ENCODE results near the gene PPM1E.
A peak's percentile ranks its signal among the peaks of the same experiment; 100 is the strongest.
"Not testable (repeated sequence)": the region's sequence is repeated elsewhere in the genome, so short reads cannot be mapped to it uniquely, and the experiment has no call there.

PPM1E gene

DNA sequence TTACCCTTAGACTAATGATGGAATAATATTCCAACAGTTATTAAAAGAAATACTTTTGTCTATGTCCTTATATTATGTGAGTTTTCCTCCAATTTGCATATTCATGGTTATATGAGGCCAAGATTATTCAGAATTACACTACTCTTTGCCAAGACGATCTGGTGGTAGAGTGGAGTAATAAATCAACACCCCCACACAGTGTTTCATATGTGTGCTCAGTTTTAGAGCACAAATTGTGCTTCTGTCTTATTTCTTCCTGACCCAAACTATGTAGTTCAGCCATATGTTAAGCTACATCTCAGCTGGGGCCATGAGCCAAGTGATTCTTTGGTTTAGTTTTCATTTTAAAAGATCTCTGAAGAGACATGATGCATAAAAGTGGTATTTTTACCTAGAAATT, 26.9 kb upstream of the PPM1E start:
- no peak for DNase-seq (ENCODE audit: extremely low spot score)
- POLR2A ChIA-PET: no interaction called here
- CTCF ChIA-PET: no interaction called here
- TF ChIP-seq FOXA1 (IDR thresholded peaks at IDR 0.05) (no peak), ZNF384 (IDR thresholded peaks at IDR 0.05) (no peak), SUZ12 (IDR thresholded peaks at IDR 0.05) (no peak), ARNT (IDR thresholded peaks at IDR 0.05) (no peak), ELF4 (IDR thresholded peaks at IDR 0.05) (no peak)

DNA sequence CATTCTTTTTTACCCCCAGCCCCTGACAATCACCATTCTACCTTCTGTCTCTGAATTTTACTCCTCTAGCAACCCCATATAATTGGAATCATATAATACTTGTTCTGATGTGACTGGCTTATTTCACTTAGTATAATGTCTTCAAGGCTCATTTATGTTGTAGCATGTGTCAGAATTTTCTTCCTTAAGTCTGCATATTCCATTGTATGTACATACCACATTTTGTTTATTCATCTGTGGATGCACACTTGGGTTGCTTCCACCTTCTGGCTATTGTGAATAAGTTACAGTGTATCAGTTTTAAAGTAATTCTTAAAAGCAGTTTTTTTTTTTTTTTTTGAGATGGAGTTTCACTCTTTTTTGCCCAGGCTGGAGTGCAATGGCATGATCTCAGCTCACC, 24.7 kb upstream of the PPM1E start:
- POLR2A ChIA-PET: no interaction called here
- DNase-seq (ENCODE audit: extremely low spot score): no peak
- TF ChIP-seq, protein P1, sequence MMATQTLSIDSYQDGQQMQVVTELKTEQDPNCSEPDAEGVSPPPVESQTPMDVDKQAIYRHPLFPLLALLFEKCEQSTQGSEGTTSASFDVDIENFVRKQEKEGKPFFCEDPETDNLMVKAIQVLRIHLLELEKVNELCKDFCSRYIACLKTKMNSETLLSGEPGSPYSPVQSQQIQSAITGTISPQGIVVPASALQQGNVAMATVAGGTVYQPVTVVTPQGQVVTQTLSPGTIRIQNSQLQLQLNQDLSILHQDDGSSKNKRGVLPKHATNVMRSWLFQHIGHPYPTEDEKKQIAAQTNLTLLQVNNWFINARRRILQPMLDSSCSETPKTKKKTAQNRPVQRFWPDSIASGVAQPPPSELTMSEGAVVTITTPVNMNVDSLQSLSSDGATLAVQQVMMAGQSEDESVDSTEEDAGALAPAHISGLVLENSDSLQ (IDR thresholded peaks at IDR 0.05): no peak
- no peak for TF ChIP-seq ELF4 (IDR thresholded peaks at IDR 0.05)
- TF ChIP-seq HDGF (IDR thresholded peaks at IDR 0.05; ENCODE audit: borderline replicate concordance): no peak
- no peak for TF ChIP-seq LEF1 (IDR thresholded peaks at IDR 0.05; ENCODE audit: borderline replicate concordance)
- no peak for TF ChIP-seq TARDBP (IDR thresholded peaks at IDR 0.05)
- TF ChIP-seq NFRKB (IDR thresholded peaks at IDR 0.05): no peak
- TF ChIP-seq FOXA1 (IDR thresholded peaks at IDR 0.05): no peak
- no peak for TF ChIP-seq ARNT (IDR thresholded peaks at IDR 0.05)
- no peak for TF ChIP-seq SP1 (IDR thresholded peaks at IDR 0.05)
- no peak for TF ChIP-seq SUZ12 (IDR thresholded peaks at IDR 0.05)
- TF ChIP-seq ZNF384 (IDR thresholded peaks at IDR 0.05): no peak
- no peak for TF ChIP-seq FOXK2 (IDR thresholded peaks at IDR 0.05)
- no peak for TF ChIP-seq FOXM1 (IDR thresholded peaks at IDR 0.05; ENCODE audit: borderline replicate concordance)
- CTCF ChIA-PET: no interaction called here

DNA sequence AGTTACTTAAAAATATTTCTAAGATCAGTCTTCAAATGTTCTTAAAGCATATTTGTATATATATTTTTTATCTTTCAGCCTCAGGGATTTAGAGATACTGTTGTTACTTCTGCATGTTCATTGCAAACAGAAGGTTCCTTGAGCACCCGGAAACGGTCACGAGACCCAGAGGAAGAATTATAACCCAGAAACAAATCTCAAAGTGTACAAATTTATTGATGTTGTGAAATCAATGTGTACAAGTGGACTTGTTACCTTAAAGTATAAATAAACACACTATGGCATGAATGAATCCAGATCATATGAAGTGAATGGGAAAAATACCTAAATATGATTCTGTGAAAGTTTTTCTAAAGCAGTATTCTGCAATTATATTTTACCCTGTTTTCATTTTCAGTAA, 21.6 kb upstream of the PPM1E start:
- no peak for DNase-seq (ENCODE audit: extremely low spot score)
- no peak for TF ChIP-seq L3MBTL2 (conservative IDR thresholded peaks at IDR 0.05)
- no peak for TF ChIP-seq TARDBP (IDR thresholded peaks at IDR 0.05)
- no peak for TF ChIP-seq SUZ12 (IDR thresholded peaks at IDR 0.05)
- TF ChIP-seq LEF1 (IDR thresholded peaks at IDR 0.05; ENCODE audit: borderline replicate concordance): no peak
- CTCF ChIA-PET: no interaction called here
- POLR2A ChIA-PET: no interaction called here

GRCh38 chr17:58734811-58735210, 20.8 kb upstream of the PPM1E start:
- TF ChIP-seq LEF1 (IDR thresholded peaks at IDR 0.05; ENCODE audit: borderline replicate concordance): no peak
- no peak for TF ChIP-seq BHLHE40 (IDR thresholded peaks at IDR 0.05; ENCODE audit: borderline replicate concordance)
- no peak for TF ChIP-seq HDGF (IDR thresholded peaks at IDR 0.05; ENCODE audit: borderline replicate concordance)
- no peak for TF ChIP-seq SUZ12 (IDR thresholded peaks at IDR 0.05)
- no peak for TF ChIP-seq FOXK2 (IDR thresholded peaks at IDR 0.05)
- TF ChIP-seq ARNT (IDR thresholded peaks at IDR 0.05): no peak
- no peak for TF ChIP-seq CTBP1 (IDR thresholded peaks at IDR 0.05; ENCODE audit: borderline replicate concordance)
- TF ChIP-seq L3MBTL2 (conservative IDR thresholded peaks at IDR 0.05): no peak
- no peak for TF ChIP-seq TARDBP (IDR thresholded peaks at IDR 0.05)
- TF ChIP-seq FOXA1 (IDR thresholded peaks at IDR 0.05): no peak
- TF ChIP-seq ELF4 (IDR thresholded peaks at IDR 0.05): no peak
- TF ChIP-seq NFRKB (IDR thresholded peaks at IDR 0.05): no peak
- TF ChIP-seq ZNF384 (IDR thresholded peaks at IDR 0.05): no peak
- TF ChIP-seq FOXM1 (IDR thresholded peaks at IDR 0.05; ENCODE audit: borderline replicate concordance): no peak
- TF ChIP-seq, protein P1 (IDR thresholded peaks at IDR 0.05): no peak
- no peak for TF ChIP-seq SP1 (IDR thresholded peaks at IDR 0.05)

GRCh38 chr17:58741121-58741625, 14.5 kb upstream of the PPM1E start:
- TF ChIP-seq BHLHE40 (IDR thresholded peaks at IDR 0.05; ENCODE audit: borderline replicate concordance): no peak
- TF ChIP-seq ARNT (IDR thresholded peaks at IDR 0.05): no peak
- POLR2A ChIA-PET: no interaction called here
- DNase-seq (ENCODE audit: extremely low spot score): no peak
- CTCF ChIA-PET: no interaction called here

More at GRCh38 chr17:58734811-58735210, 20.8 kb upstream of the PPM1E start:
- DNase-seq (ENCODE audit: extremely low spot score): no peak
- POLR2A ChIA-PET: no interaction called here
- CTCF ChIA-PET: no interaction called here

DNA sequence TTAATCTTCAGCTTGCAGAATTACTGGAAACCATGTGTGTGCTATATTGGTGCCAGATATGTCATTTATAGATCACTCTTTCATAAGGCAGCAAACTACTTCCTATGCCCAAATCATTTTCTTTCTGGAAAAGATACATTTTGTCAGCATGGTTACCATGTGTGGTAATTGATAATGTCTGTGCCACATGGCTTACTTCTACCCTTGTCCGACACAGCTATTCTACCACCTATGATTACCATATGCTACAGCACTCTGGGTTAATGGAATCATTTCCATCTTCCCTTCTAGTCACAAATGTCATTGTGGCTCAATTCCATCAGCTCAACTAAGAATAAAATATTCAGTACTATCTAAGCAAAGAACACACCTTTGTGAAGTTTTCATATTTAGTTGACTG, 8.0 kb upstream of the PPM1E start:
- ChIA-PET POLR2A (no interaction called here), CTCF (interaction anchor here (0.5 kb wide), 1 partner anchor 249 kb away, joined by 4 read pairs; no protein-coding TSS in a partner anchor)

DNA sequence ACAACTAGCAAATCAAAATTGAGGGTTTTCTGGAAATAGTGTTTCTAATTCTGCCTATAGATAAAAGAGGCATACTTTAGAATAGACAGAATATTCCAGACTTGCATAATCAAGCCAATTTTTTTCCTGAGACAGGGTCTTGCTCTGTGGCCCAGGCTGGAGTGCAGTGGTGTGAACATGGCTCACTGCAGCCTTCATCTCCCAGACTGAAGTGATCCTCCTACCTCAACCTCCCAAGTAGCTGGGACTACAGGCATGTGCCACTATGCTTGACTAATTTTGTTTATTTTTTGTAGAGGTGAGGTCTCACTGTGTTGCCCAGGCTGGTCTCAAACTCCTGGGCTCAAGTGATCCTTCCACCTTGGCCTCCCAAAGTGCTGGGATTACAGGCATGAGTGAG, 6.0 kb upstream of the PPM1E start:
- POLR2A ChIA-PET; DNase-seq (ENCODE audit: extremely low spot score); CTCF ChIA-PET: not testable (repeated sequence)

More for the DNA sequence above, 8.0 kb upstream of the PPM1E start:
- no peak for DNase-seq (ENCODE audit: extremely low spot score)
- TF ChIP-seq ZNF384 (IDR thresholded peaks at IDR 0.05) (no peak), HDGF (IDR thresholded peaks at IDR 0.05; ENCODE audit: borderline replicate concordance) (no peak), TARDBP (IDR thresholded peaks at IDR 0.05) (no peak), L3MBTL2 (conservative IDR thresholded peaks at IDR 0.05) (no peak), LEF1 (IDR thresholded peaks at IDR 0.05; ENCODE audit: borderline replicate concordance) (no peak), BHLHE40 (IDR thresholded peaks at IDR 0.05; ENCODE audit: borderline replicate concordance) (no peak)

GRCh38 chr17:58753026-58753425, 2.6 kb upstream of the PPM1E start:
- POLR2A ChIA-PET: no interaction called here
- no peak for TF ChIP-seq FOXM1 (IDR thresholded peaks at IDR 0.05; ENCODE audit: borderline replicate concordance)
- TF ChIP-seq, protein P1 (IDR thresholded peaks at IDR 0.05): peak; percentile 22; the same call in 1 of the 2 replicates
- DNase-seq (ENCODE audit: extremely low spot score): no peak
- CTCF ChIA-PET: no interaction called here
